NT2/D1 (cell line): ENCODE results near the gene YAF2.

ENCODE experiments used
- SUZ12 ChIP-seq: IDR thresholded peaks from 2 replicates; pipeline ENCODE4 v1.6.1; 2011; ENCODE audit not compliant: insufficient read length, insufficient read depth; ENCODE audit errors: extremely low read depth
- YY1 ChIP-seq: IDR thresholded peaks from 2 replicates; pipeline ENCODE4 v1.6.1; 2011; ENCODE audit not compliant: insufficient read length, insufficient read depth
- ZNF274 ChIP-seq: IDR thresholded peaks from 2 replicates; pipeline ENCODE4 v1.6.1; 2011; ENCODE audit warnings: mild to moderate bottlenecking, low read depth, low read length

- TF ChIP-seq ZNF274 (no peak), YY1 (no peak), SUZ12 (no peak)
These were observed 107.2 kb downstream of the YAF2 start for GRCh38 chr12:42130672-42131402.
